ENCODE data around the gene LGALS7B. TPM values are rescaled to one million over a fixed set of nuclear protein-coding genes. Genes with fewer than 3 reads are reported as not detected.

Gene LGALS7B
- total and polyA plus RNA-seq, 2 of the 8 experiments (the other 6 are each of a cell fraction or from before 2014, with no cell fraction given): 3.6 TPM; not detected in 1

GRCh38 chr19:38742296-38742695 is 46.7 kb upstream of the LGALS7B start:
- H3K4me1 ChIP-seq (replicated peaks in 1 of 4; ENCODE audit: control insufficient read depth in 3 of 4, insufficient read depth in 4 of 4, low read length in 3 of 4): peaks cover 0 to 2% (median under 1%) of the 10 kb centered on the region in 4 experiments; a peak in 3 of 7 replicates
- no peak for DNase-seq (ENCODE audit: low read depth in 1 of 2, low spot score in 2 of 2)
- H3K79me2 ChIP-seq (ENCODE audit: control insufficient read depth in 1 of 2, insufficient read depth in 2 of 2, low read length in 2 of 2): no peaks in the 10 kb centered on the region
- no peak overlapping the region for H3K18ac ChIP-seq (ENCODE audit: extremely low read depth, low read length)
- no peaks in the 10 kb centered on the region for H3K79me1 ChIP-seq (ENCODE audit: low read depth, low read length)
- 93% methylated on average over 8 of the region's 9 CpGs; no CpG with 5 or more reads in 1 of the 2 experiments for WGBS, 2 experiments (ENCODE audit: extremely low coverage in 1 of 2, insufficient coverage in 1 of 2, insufficient read length in 1 of 2, insufficient replicate concordance in 2 of 2, low coverage in 1 of 2, low lambda C conversion rate in 2 of 2, missing lambda C conversion rate in 1 of 2)
- no peak overlapping the region for H3K14ac ChIP-seq (ENCODE audit: insufficient read length)
- H2BK120ac ChIP-seq (replicated peaks; ENCODE audit: low read depth, low read length): no peak overlapping the region
- H4K5ac ChIP-seq (ENCODE audit: insufficient read length, low read depth, low read length): no peak overlapping the region
- H2BK20ac ChIP-seq (ENCODE audit: low read length): no peak overlapping the region
- FAIRE-seq: no peak
- no peak overlapping the region for H3K9ac ChIP-seq (replicated peaks in 1 of 4; ENCODE audit: extremely low read depth in 1 of 4, low read depth in 3 of 4, low read length in 3 of 4)
- H3K4ac ChIP-seq (replicated peaks; ENCODE audit: insufficient read length, low read depth, low read length): no peak overlapping the region
- no peaks in the 10 kb centered on the region for H3K36me3 ChIP-seq (ENCODE audit: control insufficient read depth in 2 of 4, insufficient read depth in 4 of 4, low read length in 3 of 4)
- H4K20me1 ChIP-seq (replicated peaks in 1 of 2; ENCODE audit: control insufficient read depth in 1 of 2, insufficient read depth in 2 of 2, low read length in 2 of 2): no peaks in the 10 kb centered on the region
- no peak overlapping the region for H4K8ac ChIP-seq (ENCODE audit: extremely low read depth, insufficient read depth, low read length)
- H3K23ac ChIP-seq (ENCODE audit: insufficient read length): no peak overlapping the region
- peaks cover 2 to 17% (median 10%) of the 10 kb centered on the region in 4 experiments for H3K27me3 ChIP-seq (replicated peaks in 1 of 4; ENCODE audit: control insufficient read depth in 3 of 4, extremely low read depth in 1 of 4, insufficient read depth in 3 of 4, low read length in 3 of 4)
- no peak overlapping the region for H2AK5ac ChIP-seq (ENCODE audit: low read depth, low read length)
- no peak overlapping the region for H3K56ac ChIP-seq (replicated peaks; ENCODE audit: insufficient read length, low read depth, low read length)
- H2AFZ ChIP-seq (ENCODE audit: low read length): no peak overlapping the region
- no peak overlapping the region for H2BK15ac ChIP-seq (ENCODE audit: low read length)
- no peak overlapping the region for H3K4me2 ChIP-seq (ENCODE audit: insufficient read depth in 1 of 2, low read depth in 2 of 2, low read length in 2 of 2)
- no peak overlapping the region for H3K27ac ChIP-seq (ENCODE audit: low read depth, low read length)
- no peak overlapping the region for H2BK5ac ChIP-seq (ENCODE audit: low read depth, low read length)
- POLR2A ChIA-PET (ENCODE audit: partially characterized antibody): interaction anchor here (0.7 to 1.2 kb wide), 2 partner anchors 110 to 146 kb away, joined by 3 read pairs; no protein-coding TSS in a partner anchor
- CTCF ChIA-PET (ENCODE audit: partially characterized antibody): interaction anchor here (0.6 to 1.4 kb wide), 4 partner anchors 12 to 440 kb away, joined by 3 read pairs; no protein-coding TSS in a partner anchor
- peaks cover 3% of the 10 kb centered on the region; the same call in 1 of the 2 replicates for H3K23me2 ChIP-seq (ENCODE audit: low read depth, low read length)
- no peak overlapping the region for H2BK12ac ChIP-seq (ENCODE audit: low read depth, low read length)
- H3K9me3 ChIP-seq (ENCODE audit: insufficient read depth in 2 of 2, low read depth in 1 of 2, low read length in 1 of 2): peaks cover 0 to 2% of the 10 kb centered on the region in 2 experiments; a peak in 1 of 4 replicates
- TF ChIP-seq ATF3 (IDR thresholded peaks at IDR 0.05; ENCODE audit: insufficient read depth, low read depth, low read length): no peak
- no peak for TF ChIP-seq EGR1 (IDR thresholded peaks at IDR 0.05; ENCODE audit: borderline replicate concordance, low read depth, low read length)
- TF ChIP-seq KDM5A (IDR thresholded peaks at IDR 0.05; ENCODE audit: low read length): no peak
- TF ChIP-seq BACH1 (IDR thresholded peaks at IDR 0.05; ENCODE audit: low read length): no peak
- TF ChIP-seq TAF1 (IDR thresholded peaks at IDR 0.05; ENCODE audit: low read depth, low read length): no peak
- no peak for TF ChIP-seq SP4 (IDR thresholded peaks at IDR 0.05; ENCODE audit: low read length)
- TF ChIP-seq CTBP2 (IDR thresholded peaks at IDR 0.05; ENCODE audit: borderline replicate concordance, insufficient read depth, insufficient read length, low read length): no peak
- TF ChIP-seq BRCA1 (IDR thresholded peaks at IDR 0.05; ENCODE audit: low read depth, low read length): no peak
- TF ChIP-seq RNF2 (IDR thresholded peaks at IDR 0.05; ENCODE audit: borderline replicate concordance, low read depth, low read length, missing control alignments, poor library complexity, severe bottlenecking): no peak
- no peak overlapping the region for H4K91ac ChIP-seq (replicated peaks; ENCODE audit: insufficient read length, low read length)
- H3K4me3 ChIP-seq (ENCODE audit: extremely low read depth in 1 of 4, insufficient read depth in 2 of 4, low read depth in 3 of 4, low read length in 4 of 4): no peak overlapping the region
